GM12892 (cell line): ENCODE measurements around the gene MPPED1.

ENCODE experiments used
- POLR2A ChIP-seq: IDR thresholded peaks from 2 replicates; pipeline ENCODE4 v1.6.1; 2011; ENCODE audit warnings: low read depth, low read length, control low read depth
- POLR2AphosphoS5 ChIP-seq: IDR thresholded peaks from 2 replicates; pipeline ENCODE4 v1.6.1; 2011; ENCODE audit warnings: low read depth, low read length, control low read depth
- TAF1 ChIP-seq: IDR thresholded peaks from 2 replicates; pipeline ENCODE4 v1.6.1; 2011; ENCODE audit warnings: low read depth, mild to moderate bottlenecking, control low read depth, low read length, borderline replicate concordance

- no peak for TF ChIP-seq POLR2A
- TF ChIP-seq TAF1 = no peak
- TF ChIP-seq POLR2AphosphoS5 = no peak
Observed at GRCh38 chr22:43504068-43504467, 92.3 kb downstream of the MPPED1 start.
